Measurements from ENCODE around the gene FAM163B.
"Not testable (repeated sequence)": the region's sequence is repeated elsewhere in the genome, so short reads cannot be mapped to it uniquely, and the experiment has no call there.

FAM163B gene

DNA sequence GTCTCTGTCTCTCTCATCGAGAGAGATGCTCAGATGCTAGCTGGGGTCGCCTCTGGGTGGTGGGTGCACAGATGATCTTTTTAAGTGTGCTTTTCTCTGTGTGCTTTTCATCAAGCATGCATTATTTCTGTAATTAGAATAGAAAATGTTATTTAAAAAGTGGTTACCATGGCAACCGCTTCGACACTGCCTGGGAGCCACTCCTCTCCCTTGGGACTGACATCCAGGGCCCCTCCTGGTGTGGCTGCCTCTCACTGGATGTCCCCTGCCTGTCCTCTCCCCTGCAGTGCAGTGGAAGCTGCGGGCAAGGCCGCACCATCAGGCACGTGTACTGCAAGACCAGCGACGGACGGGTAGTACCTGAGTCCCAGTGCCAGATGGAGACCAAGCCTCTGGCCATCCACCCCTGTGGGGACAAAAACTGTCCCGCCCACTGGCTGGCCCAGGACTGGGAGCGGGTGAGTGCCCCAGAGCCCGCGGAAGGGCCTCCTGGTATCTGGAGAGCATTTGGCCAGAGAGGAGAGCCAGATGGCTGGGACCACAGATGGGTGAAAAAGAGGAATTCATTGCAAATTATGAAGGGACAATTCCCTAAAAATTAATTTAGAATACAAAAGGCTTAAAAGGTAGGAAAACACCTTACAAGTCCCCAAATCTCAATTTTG is 39.9 kb downstream of the FAM163B start:
- no peak for DNase-seq (ENCODE audit: low spot score)

DNA sequence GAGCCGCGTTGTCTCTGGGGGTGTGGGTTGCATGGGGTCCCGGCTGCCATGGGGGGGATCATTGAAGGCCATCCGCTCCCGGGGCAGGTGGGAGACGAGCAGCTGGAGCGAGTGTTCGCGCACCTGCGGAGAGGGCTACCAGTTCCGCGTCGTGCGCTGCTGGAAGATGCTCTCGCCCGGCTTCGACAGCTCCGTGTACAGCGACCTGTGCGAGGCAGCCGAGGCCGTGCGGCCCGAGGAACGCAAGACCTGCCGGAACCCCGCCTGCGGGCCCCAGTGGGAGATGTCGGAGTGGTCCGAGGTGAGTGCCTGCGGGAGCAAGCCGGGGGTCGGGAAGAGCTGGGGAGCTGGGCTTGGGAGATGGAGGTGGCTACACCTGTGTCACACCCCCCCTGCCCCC is 41.0 kb downstream of the FAM163B start:
- no peak for DNase-seq (ENCODE audit: low spot score)

DNA sequence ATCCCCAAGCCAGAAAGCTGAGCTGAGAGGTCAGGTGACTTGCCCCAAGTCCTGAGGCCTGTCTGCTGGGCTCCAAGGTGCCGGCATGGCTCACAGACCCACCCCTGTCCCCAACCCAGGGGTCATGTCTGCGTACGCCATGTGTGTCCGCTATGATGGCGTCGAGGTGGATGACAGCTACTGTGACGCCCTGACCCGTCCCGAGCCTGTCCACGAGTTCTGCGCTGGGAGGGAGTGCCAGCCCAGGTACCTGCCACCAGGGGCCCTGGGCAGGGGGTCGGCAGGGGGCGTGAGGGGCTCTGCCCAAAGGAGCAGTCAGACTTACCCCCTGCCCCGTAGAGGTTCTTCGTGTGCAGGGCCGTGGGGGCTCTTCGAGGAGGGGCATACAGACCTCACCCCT is 42.4 kb downstream of the FAM163B start:
- no peak for DNase-seq (ENCODE audit: low spot score)

DNA sequence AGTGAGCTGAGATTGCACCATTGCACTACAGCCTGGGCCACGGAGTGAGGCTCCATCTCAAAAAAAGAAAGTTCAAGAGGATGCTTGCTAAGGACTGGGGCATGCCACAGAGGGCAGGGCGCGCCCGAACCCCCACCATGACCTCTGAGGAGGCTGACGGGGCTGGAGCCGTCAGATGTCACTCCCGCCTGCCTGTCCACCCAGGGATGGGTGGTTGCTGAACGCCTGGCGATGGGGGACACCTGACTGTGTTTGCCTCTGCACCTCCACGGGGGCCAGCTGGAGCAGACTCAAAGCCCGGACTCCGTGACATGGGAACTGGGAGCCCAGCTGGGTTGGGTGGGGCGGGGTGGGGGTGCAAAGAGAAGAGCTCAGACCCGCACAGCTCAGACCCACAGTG is 42.8 kb downstream of the FAM163B start:
- no peak for DNase-seq (ENCODE audit: low spot score)

DNA sequence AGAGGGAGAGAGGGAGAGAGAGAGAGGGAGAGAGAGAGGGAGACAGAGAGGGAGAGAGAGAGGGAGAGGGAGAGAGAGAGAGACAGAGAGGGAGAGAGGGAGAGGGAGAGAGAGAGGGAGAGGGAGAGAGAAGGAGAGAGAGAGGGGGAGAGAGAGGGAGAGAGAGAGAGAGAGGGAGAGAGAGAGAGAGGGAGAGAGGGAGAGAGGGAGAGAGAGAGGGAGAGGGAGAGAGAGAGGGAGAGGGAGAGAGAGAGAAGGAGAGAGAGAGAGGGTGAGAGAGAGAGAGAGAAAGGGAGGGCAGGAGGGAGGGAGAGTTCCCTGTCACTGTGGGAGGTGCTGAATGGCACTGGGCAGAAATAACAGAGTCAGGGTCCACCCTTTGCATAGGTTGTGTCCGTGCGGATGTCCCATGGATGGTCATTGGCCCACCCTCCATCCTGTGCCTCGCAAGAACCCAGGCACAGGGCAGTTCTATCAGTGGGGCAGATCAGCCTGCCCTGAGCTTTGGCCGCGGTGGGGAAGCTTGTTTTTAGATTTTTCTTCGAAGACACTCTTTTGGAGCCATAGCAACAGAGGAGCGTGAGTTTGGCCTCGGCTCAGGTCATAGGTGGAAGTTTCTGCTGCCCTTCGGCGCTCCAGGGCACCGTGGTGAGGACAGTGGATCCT is 44.6 kb downstream of the FAM163B start:
- DNase-seq (ENCODE audit: low spot score), result no peak

DNA sequence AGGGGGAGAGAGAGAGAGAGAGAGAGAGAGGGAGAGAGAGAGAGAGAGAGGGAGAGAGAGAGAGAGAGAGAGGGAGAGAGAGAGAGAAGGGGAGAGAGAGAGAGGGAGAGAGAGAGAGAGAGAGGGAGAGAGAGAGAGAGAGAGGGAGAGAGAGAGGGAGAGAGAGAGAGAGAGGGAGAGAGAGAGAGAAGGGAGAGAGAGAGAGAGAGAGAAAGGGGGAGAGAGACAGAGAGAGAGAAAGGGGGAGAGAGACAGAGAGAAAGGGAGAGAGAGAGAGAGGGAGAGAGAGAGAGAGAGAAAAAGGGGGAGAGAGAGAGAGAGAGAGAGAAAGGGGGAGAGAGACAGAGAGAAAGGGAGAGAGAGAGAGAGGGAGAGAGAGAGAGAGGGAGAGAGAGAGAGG is 45.4 kb downstream of the FAM163B start:
- DNase-seq (ENCODE audit: low spot score), result not testable (repeated sequence)

DNA sequence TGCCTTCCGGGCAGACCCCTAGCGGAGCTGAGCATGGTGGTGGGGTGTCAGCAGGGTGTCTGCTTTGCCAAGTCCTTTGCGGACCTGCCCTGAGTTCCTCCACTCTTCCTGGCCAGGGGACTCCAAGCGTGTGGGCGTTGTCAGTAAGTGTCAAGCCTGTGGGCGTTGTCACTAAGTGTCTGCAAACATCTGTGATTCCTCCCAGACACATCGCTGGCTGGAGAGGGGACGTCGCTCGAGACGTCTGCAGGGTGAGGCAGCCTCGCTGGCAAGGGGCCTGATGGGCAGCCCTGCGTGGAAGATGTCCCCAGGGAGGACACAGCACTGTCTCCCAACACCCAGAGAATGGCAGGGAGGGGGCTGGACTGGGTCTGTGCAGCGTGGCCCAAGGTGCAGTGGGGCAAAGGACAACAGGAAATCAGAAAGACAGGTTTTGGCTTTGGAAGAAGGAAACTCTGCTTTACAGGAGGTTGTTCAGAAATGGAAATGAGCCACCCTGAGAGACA is 45.8 kb downstream of the FAM163B start:
- peak; percentile 77 for DNase-seq (ENCODE audit: low spot score)

DNA sequence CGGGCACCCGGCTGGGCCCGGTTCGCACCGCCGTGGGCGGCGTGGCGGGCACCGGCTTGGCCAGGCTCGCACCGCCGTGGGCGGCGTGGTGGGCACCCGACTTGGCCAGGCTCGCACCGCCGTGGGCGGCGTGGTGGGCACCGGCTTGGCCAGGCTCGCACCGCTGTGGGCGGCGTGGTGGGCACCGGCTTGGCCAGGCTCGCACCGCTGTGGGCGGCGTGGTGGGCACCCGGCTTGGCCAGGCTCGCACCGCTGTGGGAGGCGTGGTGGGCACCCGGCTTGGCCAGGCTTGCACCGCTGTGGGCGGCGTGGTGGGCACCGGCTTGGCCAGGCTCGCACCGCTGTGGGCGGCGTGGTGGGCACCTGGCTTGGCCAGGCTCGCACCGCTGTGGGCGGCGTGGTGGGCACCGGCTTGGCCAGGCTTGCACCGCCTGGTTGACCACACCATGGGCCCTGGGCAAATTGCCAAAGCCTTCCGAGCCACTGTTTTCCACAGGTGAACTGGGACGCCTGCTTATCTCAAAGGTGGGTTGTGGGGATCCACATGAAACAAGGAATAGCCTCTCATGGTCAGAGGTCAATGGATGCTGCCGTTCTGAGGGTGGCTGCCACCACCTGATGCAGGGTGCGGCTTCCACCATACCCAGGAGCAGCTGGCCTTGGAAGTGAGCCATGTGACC is 46.4 kb downstream of the FAM163B start:
- DNase-seq (ENCODE audit: low spot score), result no peak

DNA sequence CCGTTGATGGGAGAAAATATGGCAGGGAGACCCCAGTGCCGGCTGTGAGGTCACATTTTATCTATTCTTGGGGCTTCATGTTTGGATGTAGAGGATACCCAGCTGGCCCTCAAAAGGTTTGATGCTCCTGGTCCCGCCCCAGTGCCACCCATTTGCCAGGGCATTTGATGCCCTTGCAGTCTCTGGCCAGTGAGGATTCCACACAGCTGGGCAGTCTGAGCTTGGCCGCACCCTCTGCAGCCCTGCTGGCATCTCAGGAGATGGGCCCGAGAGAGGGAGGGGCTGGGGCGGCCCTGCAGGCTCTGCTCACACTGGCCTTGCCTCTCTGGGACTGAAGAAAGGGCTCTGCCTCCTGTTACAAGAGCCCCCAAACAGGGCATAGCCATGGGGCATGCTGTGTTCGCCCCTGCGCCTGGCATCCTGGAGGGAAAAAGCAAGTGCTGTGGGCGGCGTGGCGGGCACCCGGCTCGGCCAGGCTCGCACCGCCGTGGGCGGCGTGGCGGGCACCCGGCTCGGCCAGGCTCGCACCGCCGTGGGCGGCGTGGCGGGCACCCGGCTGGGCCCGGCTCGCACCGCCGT is 47.1 kb downstream of the FAM163B start:
- no peak for DNase-seq (ENCODE audit: low spot score)

DNA sequence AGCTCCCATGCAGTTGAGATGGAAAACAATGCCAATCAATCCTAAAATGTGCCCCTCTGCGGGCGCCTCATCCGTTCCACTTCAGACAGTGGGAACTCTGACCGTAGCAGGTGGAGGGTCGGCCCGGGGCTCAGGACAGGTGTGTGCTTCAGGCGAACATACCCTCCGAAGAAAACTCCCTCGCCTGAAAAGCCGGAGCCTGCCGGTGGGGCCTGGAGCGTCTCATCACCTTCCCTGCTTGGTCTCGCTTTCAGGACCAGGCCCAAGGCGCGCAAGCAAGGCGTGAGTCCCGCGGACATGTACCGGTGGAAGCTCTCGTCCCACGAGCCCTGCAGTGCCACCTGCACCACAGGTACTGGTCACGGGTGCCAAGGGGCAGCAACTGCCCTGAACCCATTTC is 48.2 kb downstream of the FAM163B start:
- no peak for DNase-seq (ENCODE audit: low spot score)

DNA sequence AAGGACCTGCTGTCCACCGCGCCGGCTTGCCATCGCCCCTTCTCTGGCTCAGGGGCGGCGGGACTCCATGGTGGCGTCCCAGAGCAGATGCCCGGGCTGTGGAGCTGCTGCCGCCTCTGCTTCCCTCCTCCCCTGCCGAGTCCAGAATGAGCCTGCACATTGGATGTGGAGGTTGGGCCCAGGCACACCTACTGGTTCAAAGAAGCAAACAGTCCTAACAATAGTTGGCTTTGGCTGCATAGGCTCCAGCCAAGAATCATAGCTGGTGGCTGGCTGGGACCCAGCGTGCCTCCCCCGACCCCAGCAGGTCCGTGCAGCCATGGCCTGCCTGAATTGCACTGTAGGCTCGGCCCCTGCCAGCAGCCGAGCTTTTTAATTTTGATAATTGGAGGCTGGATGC is 48.9 kb downstream of the FAM163B start:
- DNase-seq (ENCODE audit: low spot score), result no peak

DNA sequence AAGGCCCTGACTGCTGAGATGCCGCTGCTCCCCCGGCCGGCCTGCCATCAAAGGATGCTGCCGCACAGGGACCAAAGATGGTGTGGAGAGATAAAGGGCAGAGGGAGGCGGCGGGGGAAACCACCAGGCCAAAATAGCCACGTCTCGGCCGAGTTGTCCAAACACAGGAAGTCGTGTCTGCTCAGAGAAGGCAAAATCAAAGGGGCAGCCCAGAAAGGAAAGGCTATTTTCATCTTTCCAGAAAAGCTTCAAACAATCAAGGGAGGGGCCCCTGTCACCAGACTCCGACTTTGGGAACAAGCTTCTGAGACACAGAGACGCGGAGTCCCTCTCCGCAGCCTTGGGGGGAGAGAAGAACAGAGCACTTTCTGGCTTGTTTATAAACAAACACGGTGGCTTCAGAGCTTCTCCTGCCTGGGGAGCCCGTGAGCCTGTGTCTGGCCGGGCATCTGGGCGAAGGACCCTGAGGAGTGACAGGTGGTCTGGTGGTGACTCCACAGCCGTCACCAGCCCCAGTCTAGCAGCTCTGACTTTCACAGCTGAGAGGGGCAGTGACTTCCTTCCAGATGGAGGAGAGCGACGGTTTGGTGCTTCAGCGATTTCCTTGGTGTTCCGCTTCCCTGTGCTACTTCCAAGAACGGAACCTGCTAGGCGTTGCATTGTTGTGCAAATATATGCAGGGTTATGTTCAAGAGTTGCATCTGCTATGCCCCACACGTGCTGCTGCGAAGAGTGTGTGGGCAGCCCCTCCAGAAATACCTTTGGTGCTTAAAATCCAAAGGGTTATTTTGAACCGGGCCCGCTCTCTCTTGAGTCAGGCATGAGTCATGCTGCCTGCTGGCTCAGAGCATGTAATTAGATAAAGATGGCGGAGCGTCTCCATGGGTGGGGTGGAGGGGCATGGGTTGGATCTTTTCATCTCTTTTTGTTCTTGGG is 50.7 kb downstream of the FAM163B start:
- DNase-seq (ENCODE audit: low spot score), result peak; percentile 89

DNA sequence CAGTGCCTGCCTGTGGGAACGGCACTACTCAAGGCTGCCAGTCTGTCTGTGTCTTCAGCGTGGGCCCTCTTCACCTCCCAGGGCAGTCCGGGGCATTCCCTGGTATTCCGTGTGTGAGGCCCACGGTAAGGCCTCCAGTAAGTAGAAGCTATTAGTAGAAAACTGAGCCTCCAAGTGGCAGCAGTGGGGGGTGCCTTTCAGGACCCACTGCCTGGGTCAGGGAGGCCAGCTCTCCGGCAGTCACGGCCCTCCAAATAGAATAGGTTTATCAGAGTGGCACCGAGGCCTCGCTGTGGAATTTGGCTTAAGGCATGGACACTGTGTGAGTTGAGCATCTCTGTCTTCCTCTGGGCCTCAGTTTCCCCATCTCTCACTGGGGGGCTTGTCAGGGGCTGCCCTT is 51.6 kb downstream of the FAM163B start:
- no peak for DNase-seq (ENCODE audit: low spot score)

DNA sequence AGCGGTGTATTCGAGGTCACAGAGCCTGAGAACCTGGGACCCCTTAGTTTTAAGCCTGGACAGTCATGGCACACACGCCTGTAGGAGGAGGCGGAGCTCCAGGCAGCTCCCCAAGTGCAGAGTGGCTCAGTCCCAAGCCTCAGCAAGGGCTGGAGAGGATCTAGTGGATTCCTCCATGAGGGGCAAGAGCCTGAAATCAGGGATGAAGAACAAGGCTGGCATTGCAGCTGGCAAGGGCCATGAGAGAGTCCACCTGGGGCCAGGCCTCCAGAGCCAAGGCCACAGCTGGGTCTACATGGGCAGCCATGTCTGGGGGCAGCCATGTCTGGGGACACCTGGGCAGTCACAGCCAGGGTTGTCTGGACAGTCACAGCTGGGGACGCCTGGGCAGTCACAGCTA is 52.8 kb downstream of the FAM163B start:
- DNase-seq (ENCODE audit: low spot score), result no peak

DNA sequence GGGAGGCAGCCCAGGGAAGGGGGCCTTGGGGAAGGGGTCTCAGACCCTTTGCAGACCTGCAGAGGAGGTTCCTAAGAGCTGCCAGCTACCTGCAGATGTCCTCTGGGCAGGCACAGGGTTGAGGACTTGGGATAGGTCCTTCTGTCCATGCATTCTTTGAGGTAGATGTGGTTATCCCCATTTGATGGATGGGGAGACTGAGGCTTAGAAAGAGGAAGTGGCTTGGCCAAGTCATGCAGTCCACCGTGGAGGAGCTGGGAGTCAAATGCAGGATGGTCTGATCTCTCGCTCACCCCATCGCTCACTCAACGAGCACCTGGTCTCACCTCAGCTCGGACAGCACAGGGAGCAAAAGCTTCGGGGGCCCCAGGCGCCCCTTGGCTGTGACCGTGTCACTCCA is 54.5 kb downstream of the FAM163B start:
- DNase-seq (ENCODE audit: low spot score), result no peak

DNA sequence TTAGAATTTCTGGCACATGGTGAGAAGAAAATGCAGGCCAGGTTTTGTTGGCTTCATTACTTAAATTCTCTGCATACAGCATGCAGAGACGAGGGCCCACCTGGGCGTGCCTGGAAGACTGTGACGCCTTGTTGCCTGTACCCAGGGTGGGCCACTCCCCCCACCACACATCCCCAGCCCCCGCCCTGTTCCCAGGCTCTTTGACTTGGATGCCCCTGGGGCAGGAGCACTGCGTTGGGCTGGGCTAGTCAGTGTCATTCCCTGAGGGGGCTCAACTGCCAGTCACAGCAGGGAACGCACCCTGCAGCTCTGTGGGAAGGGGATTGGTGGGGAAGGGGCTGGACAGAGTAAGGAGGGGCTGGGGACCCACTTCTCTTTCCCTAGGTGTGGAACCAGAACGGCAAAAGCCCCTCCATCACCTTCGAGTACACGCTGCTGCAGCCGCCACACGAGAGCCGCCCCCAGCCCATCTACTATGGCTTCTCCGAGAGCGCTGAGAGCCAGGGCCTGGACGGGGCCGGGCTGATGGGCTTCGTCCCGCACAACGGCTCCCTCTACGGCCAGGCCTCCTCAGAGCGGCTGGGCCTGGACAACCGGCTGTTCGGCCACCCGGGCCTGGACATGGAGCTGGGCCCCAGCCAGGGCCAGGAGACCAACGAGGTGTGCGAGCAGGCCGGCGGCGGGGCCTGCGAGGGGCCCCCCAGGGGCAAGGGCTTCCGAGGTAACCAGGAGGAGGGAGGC is 55.0 kb downstream of the FAM163B start:
- no peak for DNase-seq (ENCODE audit: low spot score)

DNA sequence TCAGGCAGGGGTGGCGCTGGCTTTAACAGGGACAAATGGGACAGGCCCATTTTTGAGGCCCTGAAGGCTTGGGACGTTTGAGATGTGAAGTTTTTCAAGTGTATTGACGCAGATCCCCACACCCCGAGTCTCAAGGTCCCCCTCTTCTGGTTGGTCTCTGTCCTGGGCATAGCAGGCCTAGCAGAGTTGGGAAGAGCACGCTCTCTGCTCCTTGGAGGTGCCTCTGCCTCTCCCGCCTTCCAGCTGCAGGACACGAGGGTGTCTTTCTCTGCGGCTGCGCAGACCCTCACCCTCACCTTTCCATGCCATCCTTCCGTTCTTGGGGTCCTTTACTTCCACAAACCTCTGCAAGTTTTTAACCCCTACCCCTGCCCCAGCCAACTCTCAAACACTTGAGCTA is 56.1 kb downstream of the FAM163B start:
- no peak for DNase-seq (ENCODE audit: low spot score)

DNA sequence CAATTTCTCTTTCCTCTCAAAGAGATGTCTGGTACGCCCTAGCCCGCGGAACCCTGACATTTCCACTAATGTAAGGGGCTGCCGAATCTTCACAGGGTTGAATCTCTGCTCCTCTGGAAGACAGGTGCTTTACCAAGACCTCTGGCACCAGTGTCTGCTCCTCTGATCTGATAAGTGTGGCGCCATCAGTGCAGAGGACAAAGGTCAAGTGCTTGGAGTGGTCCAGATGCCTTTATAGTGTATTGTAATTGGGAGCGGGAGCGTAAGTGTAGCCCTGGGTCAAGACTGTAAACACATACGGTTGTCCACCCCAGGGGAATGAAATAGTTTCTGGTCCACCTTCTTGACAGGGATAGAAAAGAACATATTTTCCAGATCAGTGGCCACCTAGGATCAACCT is 57.0 kb downstream of the FAM163B start:
- no peak for DNase-seq (ENCODE audit: low spot score)

DNA sequence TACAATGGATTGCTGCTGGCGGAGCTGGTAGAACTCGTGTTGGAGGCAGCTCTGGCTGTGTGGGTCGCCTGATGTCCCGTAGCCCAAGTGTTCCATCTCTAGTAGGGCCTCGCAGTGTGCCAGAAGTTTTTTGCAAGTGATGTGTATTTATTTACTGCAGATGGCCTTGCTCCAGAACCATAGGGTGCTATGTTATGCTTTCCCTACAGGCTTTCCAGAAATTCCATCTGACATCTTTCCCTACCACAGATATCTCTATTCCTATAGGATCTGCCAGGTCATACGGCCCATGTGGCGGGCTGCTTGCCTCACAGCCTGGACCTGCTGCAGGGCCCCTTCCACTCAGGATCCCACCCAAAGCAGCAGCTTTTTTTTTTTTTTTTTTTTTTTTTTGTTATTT is 57.7 kb downstream of the FAM163B start:
- no peak for DNase-seq (ENCODE audit: low spot score)

DNA sequence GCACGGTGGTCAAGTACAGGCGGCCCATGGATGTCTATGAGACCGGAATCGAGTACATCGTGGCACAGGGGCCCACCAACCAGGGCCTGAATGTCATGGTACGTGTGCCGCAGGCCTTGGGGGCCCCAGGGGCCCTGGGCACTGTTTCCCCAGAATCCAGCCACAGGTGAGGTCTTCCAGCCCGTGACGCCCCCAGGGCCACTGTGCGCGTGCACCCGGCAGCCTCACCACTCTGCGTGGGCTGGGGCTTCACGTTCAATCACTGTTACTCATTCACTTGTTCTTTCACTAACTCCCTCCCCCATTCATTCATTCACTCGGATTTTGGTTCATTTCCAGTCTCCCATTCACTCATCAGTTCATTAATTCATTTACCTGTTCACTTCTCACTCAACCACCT is 62.1 kb downstream of the FAM163B start:
- no peak for DNase-seq (ENCODE audit: low spot score)

DNA sequence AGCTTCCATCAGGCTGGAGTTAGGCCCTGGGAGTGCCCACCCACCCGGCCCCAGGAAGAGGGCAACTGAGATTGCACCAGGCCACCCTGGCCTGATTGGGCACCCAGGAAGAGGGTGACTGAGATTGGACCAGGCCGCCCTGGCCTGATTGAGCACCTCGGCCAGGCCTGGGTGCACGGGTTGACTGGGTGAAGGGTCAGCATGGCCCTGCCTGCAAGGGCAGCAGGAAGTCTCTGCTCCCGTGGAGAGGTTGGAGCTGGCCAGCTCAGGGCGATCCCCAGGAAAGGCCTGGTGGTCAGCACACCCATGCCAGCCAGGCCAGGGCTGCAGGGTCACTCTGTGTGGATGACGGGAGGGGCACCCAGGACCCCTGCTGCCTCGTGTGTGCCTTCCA is 62.9 kb downstream of the FAM163B start:
- no peak for DNase-seq (ENCODE audit: low spot score)
